Measurements from ENCODE around the gene EYA2.
"Not testable (repeated sequence)": the region's sequence is repeated elsewhere in the genome, so short reads cannot be mapped to it uniquely, and the experiment has no call there.

EYA2 gene

GRCh38 chr20:47191074-47191673, 296.5 kb downstream of the EYA2 start:
- no peak for DNase-seq

- no peak for DNase-seq
These were observed 297.3 kb downstream of the EYA2 start for GRCh38 chr20:47191956-47192355.

GRCh38 chr20:47195573-47195972, 300.9 kb downstream of the EYA2 start:
- no peak for DNase-seq

GRCh38 chr20:47196091-47197081, 301.7 kb downstream of the EYA2 start:
- DNase-seq: peak; percentile 80

GRCh38 chr20:47198254-47198671, 303.6 kb downstream of the EYA2 start:
- peak; percentile 14 for DNase-seq

GRCh38 chr20:47198996-47199552, 304.4 kb downstream of the EYA2 start:
- no peak for DNase-seq

- no peak for DNase-seq
These were observed 306.6 kb downstream of the EYA2 start for GRCh38 chr20:47201074-47201730.

GRCh38 chr20:47202733-47203667, 308.4 kb downstream of the EYA2 start:
- no peak for DNase-seq

- DNase-seq: no peak
These were observed 309.6 kb downstream of the EYA2 start for GRCh38 chr20:47204008-47204849.

GRCh38 chr20:47204850-47205122, 310.1 kb downstream of the EYA2 start:
- DNase-seq: not testable (repeated sequence)

- peak; percentile 95 for DNase-seq
These were observed 311.0 kb downstream of the EYA2 start for GRCh38 chr20:47205577-47206123.

GRCh38 chr20:47206552-47206951, 311.9 kb downstream of the EYA2 start:
- not testable (repeated sequence) for DNase-seq

- DNase-seq: no peak
These were observed 312.5 kb downstream of the EYA2 start for GRCh38 chr20:47206962-47207641.

- no peak for DNase-seq
These were observed 314.0 kb downstream of the EYA2 start for GRCh38 chr20:47208534-47209174.

GRCh38 chr20:47209982-47210381, 315.3 kb downstream of the EYA2 start:
- DNase-seq: no peak

GRCh38 chr20:47210470-47210869, 315.8 kb downstream of the EYA2 start:
- no peak for DNase-seq

GRCh38 chr20:47211036-47211435, 316.4 kb downstream of the EYA2 start:
- no peak for DNase-seq

GRCh38 chr20:47212606-47213207, 318.1 kb downstream of the EYA2 start:
- no peak for DNase-seq

- DNase-seq: no peak
These were observed 319.3 kb downstream of the EYA2 start for GRCh38 chr20:47213966-47214365.
